DOHH2 (cell line): ENCODE data around the gene PPFIA4.

Source experiments
- EZH2phosphoT487 ChIP-seq: fragments of 200-600 bp; sonication (generic); IDR thresholded peaks from 2 replicates; pipeline ENCODE4 v1.6.1; 2017; ENCODE audit warnings: borderline replicate concordance, mild to moderate bottlenecking, antibody characterized with exemption, low read length, moderate library complexity, mixed read lengths
- TF ChIP-seq, protein P1 (sequence below): fragments of 200-600 bp; sonication (generic); IDR thresholded peaks from one replicate; pipeline ENCODE4 v1.5.1; 2014; ENCODE audit warnings: antibody characterized with exemption, mild to moderate bottlenecking, low read depth, low read length; ENCODE audit not compliant: poor library complexity, severe bottlenecking

DNA sequence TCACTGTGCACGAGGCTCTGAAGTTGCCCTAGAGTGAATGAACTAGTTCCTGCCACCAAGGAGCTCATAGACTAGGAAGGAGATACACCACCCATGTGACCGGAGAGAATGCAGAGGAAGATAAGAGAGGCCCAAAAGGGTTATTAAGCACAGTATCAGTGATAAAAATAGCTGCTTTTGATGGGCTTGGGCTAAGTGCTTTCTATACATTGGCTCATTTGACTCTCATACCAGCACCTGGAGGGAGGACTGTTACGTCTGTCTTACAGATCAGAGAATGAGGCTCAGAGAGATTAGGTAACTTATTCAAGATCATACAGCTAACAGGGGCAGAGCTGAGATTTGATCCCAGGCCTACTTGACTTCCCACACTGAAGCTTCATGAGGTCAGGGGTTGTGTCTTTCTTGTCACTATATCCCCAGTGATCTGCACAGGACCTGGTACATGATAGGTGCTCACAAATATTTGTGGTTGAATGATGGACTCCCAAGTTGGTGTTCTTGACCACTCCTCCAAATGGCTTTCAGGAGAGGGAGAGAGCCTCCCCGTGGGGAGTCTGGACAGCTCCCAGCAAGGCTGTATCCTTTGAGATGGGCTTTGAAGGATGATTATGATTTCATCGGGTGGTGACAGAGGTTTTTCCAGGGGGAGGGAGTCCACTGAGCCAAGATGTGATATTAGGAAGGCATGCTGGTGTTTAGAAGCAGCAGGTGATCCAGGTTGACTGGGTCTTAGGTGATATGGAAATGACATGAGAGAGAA lies 14.4 kb downstream of the PPFIA4 start:
- TF ChIP-seq, protein P1, sequence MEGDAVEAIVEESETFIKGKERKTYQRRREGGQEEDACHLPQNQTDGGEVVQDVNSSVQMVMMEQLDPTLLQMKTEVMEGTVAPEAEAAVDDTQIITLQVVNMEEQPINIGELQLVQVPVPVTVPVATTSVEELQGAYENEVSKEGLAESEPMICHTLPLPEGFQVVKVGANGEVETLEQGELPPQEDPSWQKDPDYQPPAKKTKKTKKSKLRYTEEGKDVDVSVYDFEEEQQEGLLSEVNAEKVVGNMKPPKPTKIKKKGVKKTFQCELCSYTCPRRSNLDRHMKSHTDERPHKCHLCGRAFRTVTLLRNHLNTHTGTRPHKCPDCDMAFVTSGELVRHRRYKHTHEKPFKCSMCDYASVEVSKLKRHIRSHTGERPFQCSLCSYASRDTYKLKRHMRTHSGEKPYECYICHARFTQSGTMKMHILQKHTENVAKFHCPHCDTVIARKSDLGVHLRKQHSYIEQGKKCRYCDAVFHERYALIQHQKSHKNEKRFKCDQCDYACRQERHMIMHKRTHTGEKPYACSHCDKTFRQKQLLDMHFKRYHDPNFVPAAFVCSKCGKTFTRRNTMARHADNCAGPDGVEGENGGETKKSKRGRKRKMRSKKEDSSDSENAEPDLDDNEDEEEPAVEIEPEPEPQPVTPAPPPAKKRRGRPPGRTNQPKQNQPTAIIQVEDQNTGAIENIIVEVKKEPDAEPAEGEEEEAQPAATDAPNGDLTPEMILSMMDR, result no peak
- no peak for TF ChIP-seq EZH2phosphoT487
